Measurements from ENCODE around the gene AMBRA1.

Gene AMBRA1

GRCh38 chr11:46392421-46393230 is 201.2 kb downstream of the AMBRA1 start:
- no peak overlapping the region for H3K4ac ChIP-seq (ENCODE audit: low read depth in 1 of 2, low read length in 2 of 2)
- peak overlapping the region; percentile 40 to 67 for H3K4me3 ChIP-seq (ENCODE audit: insufficient read depth in 1 of 2, low read depth in 1 of 2, low read length in 2 of 2)
- peaks cover 41% of the 10 kb centered on the region for H3K4me1 ChIP-seq (ENCODE audit: control insufficient read depth, insufficient read depth, low read depth, low read length)
- H2BK12ac ChIP-seq (ENCODE audit: low read length in 2 of 2), result peak overlapping the region in 1 of 2 experiments; percentile 21
- H3K23ac ChIP-seq (ENCODE audit: low read length in 2 of 2), result no peak overlapping the region
- peaks cover 18 to 20% of the 10 kb centered on the region in 2 experiments for H3K36me3 ChIP-seq (ENCODE audit: control insufficient read depth in 1 of 2, insufficient read depth in 2 of 2, low read depth in 1 of 2, low read length in 2 of 2)
- no peak overlapping the region for H2BK15ac ChIP-seq (ENCODE audit: low read depth, poor library complexity, severe bottlenecking)
- no peak overlapping the region for H4K91ac ChIP-seq (ENCODE audit: low read length)
- H3K9ac ChIP-seq (ENCODE audit: low read length), result no peak overlapping the region
- H3K9me3 ChIP-seq (ENCODE audit: control insufficient read depth, low read length), result no peaks in the 10 kb centered on the region
- 2% methylated on average over 56 of the region's 71 CpGs for WGBS
- no peak overlapping the region for H2AK5ac ChIP-seq (ENCODE audit: low read length, severe bottlenecking)
- H3K27ac ChIP-seq (ENCODE audit: low read length, poor library complexity, severe bottlenecking), result no peak overlapping the region
- DNase-seq, result peak; percentile 85
- no peak overlapping the region for H3K14ac ChIP-seq (ENCODE audit: low read length in 2 of 2)
- H3K18ac ChIP-seq (ENCODE audit: low read depth in 1 of 2, low read length in 2 of 2), result no peak overlapping the region
- peaks cover 38 to 41% of the 10 kb centered on the region in 2 experiments for H3K27me3 ChIP-seq (ENCODE audit: control insufficient read depth in 1 of 2, insufficient read depth in 1 of 2, low read length in 2 of 2)
- H2BK5ac ChIP-seq (ENCODE audit: low read depth, low read length, poor library complexity, severe bottlenecking), result no peak overlapping the region
- no peaks in the 10 kb centered on the region for H3K79me1 ChIP-seq (replicated peaks; ENCODE audit: low read length, poor library complexity, severe bottlenecking)
- no peak overlapping the region for H4K8ac ChIP-seq (ENCODE audit: low read length)
- peak overlapping the region; percentile 96 for H3K4me2 ChIP-seq (ENCODE audit: low read length, poor library complexity, severe bottlenecking)
- no peak overlapping the region for H2AFZ ChIP-seq (ENCODE audit: low read depth, low read length)
- H2BK120ac ChIP-seq (ENCODE audit: low read depth, low read length), result no peak overlapping the region

GRCh38 chr11:46391578-46392420 is 202.0 kb downstream of the AMBRA1 start, which contains the start of gene CHRM4:
TSS of gene CHRM4 (minus strand) at chr11:46391776. CDS start at chr11:46386557, 5,219 bp downstream.
- peak; percentile 69 for DNase-seq
- Histone ChIP-seq H2AK5ac (ENCODE audit: low read length, severe bottlenecking) (no peak within 1 kb of the TSS), H2AFZ (ENCODE audit: low read depth, low read length) (no peak within 1 kb of the TSS), H3K27me3 (ENCODE audit: control insufficient read depth in 1 of 2, insufficient read depth in 1 of 2, low read length in 2 of 2) (peaks cover 45 to 49% of the 10 kb centered on the region in 2 experiments), H2BK120ac (ENCODE audit: low read depth, low read length) (no peak within 1 kb of the TSS), H3K18ac (ENCODE audit: low read depth in 1 of 2, low read length in 2 of 2) (no peak within 1 kb of the TSS), H4K8ac (ENCODE audit: low read length) (no peak within 1 kb of the TSS), H3K4me2 (ENCODE audit: low read length, poor library complexity, severe bottlenecking) (peak within 1 kb of the TSS; percentile 96), H3K4ac (ENCODE audit: low read depth in 1 of 2, low read length in 2 of 2) (no peak within 1 kb of the TSS), H3K27ac (ENCODE audit: low read length, poor library complexity, severe bottlenecking) (no peak within 1 kb of the TSS), H2BK5ac (ENCODE audit: low read depth, low read length, poor library complexity, severe bottlenecking) (no peak within 1 kb of the TSS), H3K23ac (ENCODE audit: low read length in 2 of 2) (no peak within 1 kb of the TSS), H3K4me1 (ENCODE audit: control insufficient read depth, insufficient read depth, low read depth, low read length) (peaks cover 42% of the 10 kb centered on the region), H2BK15ac (ENCODE audit: low read depth, poor library complexity, severe bottlenecking) (no peak within 1 kb of the TSS), H3K4me3 (ENCODE audit: insufficient read depth in 1 of 2, low read depth in 1 of 2, low read length in 2 of 2) (peak within 1 kb of the TSS; percentile 53 to 67), H3K9me3 (ENCODE audit: control insufficient read depth, low read length) (no peaks in the 10 kb centered on the region), H2BK12ac (ENCODE audit: low read length in 2 of 2) (no peak within 1 kb of the TSS), H3K36me3 (ENCODE audit: control insufficient read depth in 1 of 2, insufficient read depth in 2 of 2, low read depth in 1 of 2, low read length in 2 of 2) (peaks cover 10 to 11% of the 10 kb centered on the region in 2 experiments), H4K91ac (ENCODE audit: low read length) (no peak within 1 kb of the TSS), H3K14ac (ENCODE audit: low read length in 2 of 2) (no peak within 1 kb of the TSS), H3K9ac (ENCODE audit: low read length) (no peak within 1 kb of the TSS), H3K79me1 (replicated peaks; ENCODE audit: low read length, poor library complexity, severe bottlenecking) (no peaks in the 10 kb centered on the region)
- WGBS, result 1% methylated on average over 56 of the region's 123 CpGs

- H3K4me3 ChIP-seq (ENCODE audit: insufficient read depth in 1 of 2, low read depth in 1 of 2, low read length in 2 of 2), result peak overlapping the region in 1 of 2 experiments; percentile 53
- no peaks in the 10 kb centered on the region for H3K9me3 ChIP-seq (ENCODE audit: control insufficient read depth, low read length)
- H4K91ac ChIP-seq (ENCODE audit: low read length), result no peak overlapping the region
- H3K27ac ChIP-seq (ENCODE audit: low read length, poor library complexity, severe bottlenecking), result no peak overlapping the region
- H3K4me1 ChIP-seq (ENCODE audit: control insufficient read depth, insufficient read depth, low read depth, low read length), result peaks cover 43% of the 10 kb centered on the region
- WGBS, result 11% methylated on average over 11 of the region's 31 CpGs
- no peak overlapping the region for H3K4ac ChIP-seq (ENCODE audit: low read depth in 1 of 2, low read length in 2 of 2)
- no peak overlapping the region for H3K23ac ChIP-seq (ENCODE audit: low read length in 2 of 2)
- no peak overlapping the region for H4K8ac ChIP-seq (ENCODE audit: low read length)
- H2BK15ac ChIP-seq (ENCODE audit: low read depth, poor library complexity, severe bottlenecking), result no peak overlapping the region
- no peak overlapping the region for H2AFZ ChIP-seq (ENCODE audit: low read depth, low read length)
- H2BK5ac ChIP-seq (ENCODE audit: low read depth, low read length, poor library complexity, severe bottlenecking), result no peak overlapping the region
- no peak overlapping the region for H2BK120ac ChIP-seq (ENCODE audit: low read depth, low read length)
- peak overlapping the region; percentile 96 for H3K4me2 ChIP-seq (ENCODE audit: low read length, poor library complexity, severe bottlenecking)
- H2AK5ac ChIP-seq (ENCODE audit: low read length, severe bottlenecking), result no peak overlapping the region
- peaks cover 4 to 7% of the 10 kb centered on the region in 2 experiments for H3K36me3 ChIP-seq (ENCODE audit: control insufficient read depth in 1 of 2, insufficient read depth in 2 of 2, low read depth in 1 of 2, low read length in 2 of 2)
- H3K14ac ChIP-seq (ENCODE audit: low read length in 2 of 2), result no peak overlapping the region
- H3K27me3 ChIP-seq (ENCODE audit: control insufficient read depth in 1 of 2, insufficient read depth in 1 of 2, low read length in 2 of 2), result peaks cover 48 to 51% of the 10 kb centered on the region in 2 experiments
- H3K9ac ChIP-seq (ENCODE audit: low read length), result no peak overlapping the region
- no peak overlapping the region for H2BK12ac ChIP-seq (ENCODE audit: low read length in 2 of 2)
- H3K18ac ChIP-seq (ENCODE audit: low read depth in 1 of 2, low read length in 2 of 2), result no peak overlapping the region
- H3K79me1 ChIP-seq (replicated peaks; ENCODE audit: low read length, poor library complexity, severe bottlenecking), result no peaks in the 10 kb centered on the region
- no peak for DNase-seq
These were observed 202.6 kb downstream of the AMBRA1 start for GRCh38 chr11:46391186-46391577.
